ENCODE measurements around the gene ZSCAN25.
A peak's percentile ranks its signal among the peaks of the same experiment; 100 is the strongest.
"Not testable (repeated sequence)": the region's sequence is repeated elsewhere in the genome, so short reads cannot be mapped to it uniquely, and the experiment has no call there.

Gene ZSCAN25

GRCh38 chr7:99616359-99617191 lies at the start of gene ZSCAN25:
TSS of gene ZSCAN25 (plus strand) at chr7:99616946. CDS start at chr7:99619607, 2,661 bp downstream.
- peak; percentile 95 for DNase-seq (ENCODE audit: low spot score)

- DNase-seq (ENCODE audit: low spot score) = not testable (repeated sequence)
These were observed 48.0 kb upstream of the ZSCAN25 start for GRCh38 chr7:99568770-99569169.

GRCh38 chr7:99571768-99572167 lies 45.0 kb upstream of the ZSCAN25 start:
- no peak for DNase-seq (ENCODE audit: low spot score)

DNA sequence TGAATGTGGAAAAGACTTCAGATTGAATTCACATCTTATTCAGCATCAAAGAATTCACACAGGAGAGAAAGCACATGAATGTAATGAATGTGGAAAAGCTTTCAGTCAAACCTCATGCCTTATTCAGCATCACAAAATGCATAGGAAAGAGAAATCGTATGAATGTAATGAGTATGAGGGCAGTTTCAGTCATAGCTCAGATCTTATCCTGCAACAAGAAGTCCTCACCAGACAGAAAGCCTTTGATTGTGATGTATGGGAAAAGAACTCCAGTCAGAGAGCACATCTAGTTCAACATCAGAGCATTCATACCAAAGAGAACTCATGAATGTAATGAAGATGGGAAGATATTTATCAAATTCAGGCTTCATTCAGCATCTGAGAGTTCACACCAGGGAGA lies 43.5 kb upstream of the ZSCAN25 start:
- no peak for DNase-seq (ENCODE audit: low spot score)

GRCh38 chr7:99576251-99576650 lies 40.5 kb upstream of the ZSCAN25 start:
- DNase-seq (ENCODE audit: low spot score) = no peak

DNA sequence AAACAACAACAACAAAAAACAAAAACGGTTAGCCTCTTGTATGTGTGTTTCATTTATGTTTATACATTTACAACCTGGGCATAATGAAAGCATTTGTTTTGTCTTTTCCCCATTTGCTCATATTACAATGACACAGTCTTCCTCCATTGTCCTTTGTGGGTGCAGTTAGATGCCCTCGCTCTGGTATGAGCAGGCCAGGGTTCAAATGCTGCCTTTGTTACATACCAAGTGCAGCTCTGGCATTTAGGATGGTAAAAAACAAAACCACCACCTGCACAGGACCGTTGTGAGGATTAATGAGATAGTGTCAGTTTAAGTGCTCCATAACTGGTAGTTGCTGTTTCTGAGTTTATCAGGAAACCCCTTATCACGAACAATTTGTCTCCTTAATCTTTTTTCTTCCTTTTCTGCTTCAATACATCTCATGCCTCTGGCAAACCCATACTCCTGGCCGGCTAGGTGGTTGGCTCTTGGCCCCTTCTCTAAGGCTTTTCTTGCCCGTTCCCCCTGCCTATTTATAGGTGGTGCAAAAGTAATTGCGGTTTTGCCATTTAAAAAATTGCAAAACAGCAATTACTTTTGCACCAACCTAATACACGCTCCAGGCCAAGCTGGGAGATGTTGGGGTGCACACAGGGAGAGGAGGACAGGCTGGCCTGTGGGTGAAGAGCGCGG lies 37.3 kb upstream of the ZSCAN25 start:
- no peak for DNase-seq (ENCODE audit: low spot score)

DNA sequence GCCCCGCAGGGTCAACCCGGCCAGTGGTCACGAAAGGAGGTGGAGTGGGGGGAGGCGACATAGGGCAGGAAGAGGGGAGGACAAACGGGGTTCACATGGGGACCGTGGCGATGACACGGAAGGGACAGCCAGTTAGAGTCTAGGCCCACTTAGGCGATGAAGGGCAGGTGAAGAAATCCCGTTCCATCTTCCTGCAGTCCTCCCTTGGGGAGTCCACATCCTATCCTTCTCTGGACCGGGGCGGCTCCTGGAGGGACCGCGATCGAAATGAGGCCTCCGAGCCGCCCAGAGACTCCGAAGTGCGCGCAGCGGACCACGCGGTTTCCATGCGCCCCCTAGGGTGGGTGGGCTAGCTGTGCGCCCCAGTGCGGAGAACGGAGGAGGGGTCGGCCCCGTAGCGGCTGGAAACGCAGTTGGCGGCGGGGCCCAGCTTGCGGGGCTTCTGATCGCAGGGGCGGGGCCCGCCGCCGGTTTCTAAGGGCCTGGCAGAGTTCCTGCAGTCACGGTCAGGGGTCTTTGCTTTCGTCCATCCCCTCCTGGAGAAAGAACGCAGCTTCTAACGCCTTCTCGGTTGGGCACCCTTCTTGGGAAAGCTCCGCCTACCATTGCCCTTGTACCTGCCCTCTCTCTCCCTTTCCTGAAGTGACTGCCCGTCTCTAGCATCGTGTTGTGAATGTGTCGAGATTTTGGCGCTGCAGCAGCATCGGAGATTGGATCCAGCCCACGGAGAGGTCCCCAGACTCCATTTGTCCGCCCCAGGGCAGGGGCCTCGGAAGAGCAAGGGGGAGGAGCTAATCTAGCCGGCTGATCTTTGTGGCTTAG lies 36.6 kb upstream of the ZSCAN25 start:
- DNase-seq (ENCODE audit: low spot score) = no peak

- not testable (repeated sequence) for DNase-seq (ENCODE audit: low spot score)
These were observed 35.9 kb upstream of the ZSCAN25 start for GRCh38 chr7:99580778-99581332.

DNA sequence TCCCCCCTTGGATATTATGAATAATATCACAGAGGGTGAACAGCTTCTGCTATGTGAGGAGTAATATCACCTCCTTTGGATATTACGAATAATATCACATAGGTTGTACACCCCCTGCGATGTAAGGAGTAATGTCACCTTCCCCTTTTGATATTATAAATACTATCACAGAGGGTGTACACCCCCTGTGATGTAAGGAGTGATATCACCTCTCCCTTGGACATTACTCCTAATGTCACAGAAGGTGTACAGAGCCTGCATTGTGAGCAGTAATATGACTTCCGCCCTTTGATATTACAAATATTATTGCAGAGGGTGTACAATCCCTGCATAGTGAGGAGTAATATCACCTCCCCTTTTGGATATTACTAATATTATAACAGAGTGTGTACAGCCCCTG lies 27.9 kb upstream of the ZSCAN25 start:
- no peak for DNase-seq (ENCODE audit: low spot score)

GRCh38 chr7:99594948-99595745 lies 21.6 kb upstream of the ZSCAN25 start:
- no peak for DNase-seq (ENCODE audit: low spot score)

DNA sequence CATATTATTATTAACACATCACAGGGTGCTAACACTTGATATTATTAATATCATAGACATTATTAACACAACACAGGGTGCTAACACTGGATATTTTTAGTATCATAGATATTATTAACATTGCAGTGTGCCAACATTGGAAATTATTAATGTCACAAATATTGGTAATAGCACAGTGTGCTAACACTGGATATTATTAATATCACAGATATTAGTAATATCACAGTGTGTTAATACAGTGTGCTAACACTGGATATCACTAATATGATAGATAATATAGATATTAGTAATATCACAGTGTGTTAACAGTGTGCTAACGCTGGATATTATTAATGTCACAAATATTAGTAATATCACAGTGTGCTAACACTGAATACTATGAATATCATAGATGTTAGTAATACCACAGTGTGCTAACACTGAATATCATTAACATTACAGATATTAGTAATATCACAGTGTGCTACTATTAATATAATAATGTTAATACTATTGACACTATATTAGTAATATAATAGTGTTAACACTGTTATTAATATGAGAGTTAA lies 20.3 kb upstream of the ZSCAN25 start:
- DNase-seq (ENCODE audit: low spot score) = no peak

GRCh38 chr7:99597762-99598501 lies 18.8 kb upstream of the ZSCAN25 start, which contains the start of gene TMEM225B:
TSS of gene TMEM225B (plus strand) at chr7:99598267. CDS start at chr7:99604389, 6,122 bp downstream.
- no peak for DNase-seq (ENCODE audit: low spot score)

DNA sequence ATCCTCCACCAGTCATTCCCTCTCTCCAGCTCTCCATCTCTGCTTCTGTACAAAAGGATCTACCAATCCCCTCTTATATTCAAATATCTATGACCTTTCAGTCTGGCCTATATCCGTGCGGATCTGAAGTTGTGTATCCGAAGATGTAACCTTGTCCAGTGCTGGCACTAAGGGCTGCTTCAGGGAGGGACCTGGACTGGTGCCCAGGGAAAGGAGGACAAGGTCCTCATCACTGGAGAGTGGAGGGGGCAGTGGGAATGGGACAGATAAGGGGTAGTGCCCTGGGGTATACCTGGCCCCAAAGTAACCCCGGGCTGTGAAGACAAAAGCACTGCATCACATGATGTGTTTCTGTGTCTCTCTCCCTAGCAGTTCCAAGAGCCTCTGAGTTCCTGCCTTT lies 16.9 kb upstream of the ZSCAN25 start:
- DNase-seq (ENCODE audit: low spot score) = no peak

- no peak for DNase-seq (ENCODE audit: low spot score)
These were observed 15.0 kb upstream of the ZSCAN25 start for GRCh38 chr7:99601656-99602310.

- no peak for DNase-seq (ENCODE audit: low spot score)
These were observed 11.2 kb upstream of the ZSCAN25 start for GRCh38 chr7:99605527-99605926.

DNA sequence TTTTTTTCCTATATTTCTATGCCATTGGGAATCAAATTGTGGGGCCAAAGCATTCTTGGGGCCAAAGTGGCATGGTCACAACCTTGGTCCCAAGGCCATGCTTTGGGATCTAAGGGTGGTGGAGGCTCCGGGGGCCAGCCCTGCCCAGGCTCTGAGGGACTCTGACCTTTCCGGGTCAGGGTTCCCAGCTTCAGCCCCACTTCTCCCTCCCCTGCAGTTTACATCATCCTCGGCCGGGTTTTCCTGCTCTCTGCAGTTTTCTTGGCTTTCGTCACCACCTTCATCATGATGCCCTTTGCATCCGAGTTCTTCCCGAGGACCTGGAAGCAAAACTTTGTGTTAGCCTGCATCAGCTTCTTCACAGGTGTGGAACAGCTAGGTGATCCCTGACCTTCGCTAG lies 10.2 kb upstream of the ZSCAN25 start:
- no peak for DNase-seq (ENCODE audit: low spot score)

DNA sequence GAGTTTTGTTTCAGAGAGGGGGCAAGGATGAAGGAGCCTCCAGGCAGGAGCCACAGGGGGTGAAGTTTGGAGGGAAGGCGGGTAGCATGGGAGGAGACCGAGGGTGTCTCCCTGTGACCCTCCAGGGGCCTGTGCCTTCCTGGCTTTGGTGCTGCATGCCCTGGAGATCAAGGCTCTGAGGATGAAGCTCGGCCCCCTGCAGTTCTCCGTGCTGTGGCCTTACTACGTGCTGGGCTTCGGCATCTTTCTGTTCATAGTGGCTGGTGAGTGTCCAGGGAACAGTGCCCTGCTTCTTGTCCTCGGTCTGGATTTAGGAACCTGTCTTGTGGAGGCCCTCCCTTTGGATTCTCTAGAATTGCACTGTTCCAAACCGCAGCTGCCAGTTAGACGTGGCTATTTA lies 9.2 kb upstream of the ZSCAN25 start:
- no peak for DNase-seq (ENCODE audit: low spot score)

GRCh38 chr7:99614495-99614894 lies 2.3 kb upstream of the ZSCAN25 start:
- no peak for DNase-seq (ENCODE audit: low spot score)

DNA sequence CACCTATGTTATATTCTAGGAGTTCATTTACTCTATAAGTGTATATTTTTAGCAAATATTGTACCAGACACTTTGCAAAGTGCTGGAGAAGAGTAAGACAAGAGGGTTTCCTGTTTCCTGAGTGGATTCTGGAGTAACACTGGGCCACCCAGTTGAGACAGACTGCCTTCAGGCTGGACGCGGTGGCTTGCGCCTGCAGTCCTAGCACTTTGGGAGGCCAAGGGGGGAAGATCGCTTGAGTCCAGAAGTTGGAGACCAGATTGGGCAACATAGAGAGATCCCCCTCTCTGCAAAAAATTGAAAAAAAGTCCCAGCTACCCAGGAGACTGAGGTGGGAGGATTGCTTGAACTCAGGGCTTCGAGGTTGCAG lies 772 bp upstream of the ZSCAN25 start:
- DNase-seq (ENCODE audit: low spot score) = no peak

Measured in LoVo (cell line).